ENCODE measurements around the gene ZMIZ1. TPM values are rescaled to one million over a fixed set of nuclear protein-coding genes. Genes with fewer than 3 reads are reported as not detected.

The ZMIZ1 gene
- polyA plus RNA-seq, 3 donors, result 3.3 to 64.6 (median 8.9) TPM

DNA sequence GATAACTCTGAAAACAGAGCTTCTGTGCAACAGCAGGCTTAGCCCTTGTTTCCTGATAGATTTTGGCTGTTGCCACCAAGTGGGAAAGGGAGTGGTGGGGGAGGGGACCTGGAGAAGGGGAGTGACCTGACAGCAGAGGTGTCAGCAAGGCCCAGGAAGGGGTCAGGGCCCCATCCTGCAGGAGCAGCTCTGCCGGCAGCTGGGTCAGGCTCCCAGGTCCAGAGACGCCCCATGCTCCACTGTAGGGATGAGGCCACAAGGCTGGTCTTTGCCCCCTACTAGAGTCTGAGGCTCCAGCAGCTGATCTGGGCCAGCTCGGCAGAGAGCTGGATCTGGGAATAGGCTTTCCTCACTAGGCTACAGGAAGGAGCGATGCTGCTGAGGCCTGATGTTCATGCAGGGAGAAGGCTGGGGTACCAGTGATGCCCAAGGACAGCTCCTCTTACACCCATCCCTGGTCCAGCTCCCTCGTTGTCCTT is 44.0 kb upstream of the ZMIZ1 start:
- Mint-ChIP-seq H3K27ac (no peak overlapping the region), H3K9me3 (no peaks in the 10 kb centered on the region)

DNA sequence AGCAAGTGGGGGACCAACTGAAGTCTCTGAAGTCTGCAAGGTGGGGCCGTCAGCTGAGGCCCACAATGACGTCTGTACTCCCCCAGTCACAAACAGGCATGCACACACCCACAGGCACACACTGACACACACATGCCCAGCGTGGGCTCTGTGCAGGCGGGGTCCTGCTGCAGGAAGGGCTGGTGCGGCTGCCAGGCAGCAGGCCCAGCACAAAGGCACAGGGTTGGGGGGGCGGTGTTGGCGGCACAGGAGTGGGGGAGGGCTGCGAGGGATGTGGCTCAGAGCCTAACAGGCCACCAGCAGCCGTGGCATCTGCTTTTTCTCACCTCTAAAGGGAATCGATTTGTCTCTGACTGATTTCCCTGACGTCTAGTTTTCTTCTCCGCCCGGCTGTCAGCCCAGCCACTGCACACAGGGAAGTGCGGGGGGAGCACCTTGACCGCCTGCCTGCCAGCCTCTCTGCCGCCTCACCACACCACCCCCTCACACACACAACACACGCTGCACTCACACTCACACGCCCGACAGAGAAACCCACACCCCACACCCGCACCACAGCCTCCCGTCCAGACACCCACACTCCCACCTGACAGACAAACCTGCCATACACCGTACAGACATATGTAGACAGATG is 43.5 kb upstream of the ZMIZ1 start:
- Histone ChIP-seq H2AFZ (ENCODE audit: insufficient read depth, low read depth, low read length, poor library complexity, severe bottlenecking) (no peak overlapping the region), H3K4me3 (replicated peaks in 1 of 3; ENCODE audit: low read depth in 2 of 3, low read length in 3 of 3) (no peak overlapping the region), H3K36me3 (replicated peaks in 1 of 2; ENCODE audit: control insufficient read depth in 1 of 2, insufficient read depth in 2 of 2, low read length in 2 of 2) (no peaks in the 10 kb centered on the region), H3K9ac (ENCODE audit: insufficient read depth, low read length, poor library complexity, severe bottlenecking) (no peak overlapping the region), H4K20me1 (ENCODE audit: insufficient read depth, low read length) (no peaks in the 10 kb centered on the region), H3K27ac (ENCODE audit: low read depth in 1 of 2, low read length in 2 of 2) (no peak overlapping the region), H3K4me1 (ENCODE audit: control insufficient read depth in 1 of 2, insufficient read depth in 2 of 2, low read length in 2 of 2) (no peaks in the 10 kb centered on the region), H3K4me2 (replicated peaks; ENCODE audit: extremely low read depth, low read length, poor library complexity, severe bottlenecking) (no peak overlapping the region), H3K79me2 (ENCODE audit: insufficient read depth, low read length) (no peaks in the 10 kb centered on the region), H3K27me3 (ENCODE audit: control insufficient read depth in 2 of 2, insufficient read depth in 2 of 2, low read length in 2 of 2) (no peaks in the 10 kb centered on the region), H3K9me3 (replicated peaks in 1 of 2; ENCODE audit: control insufficient read depth in 1 of 2, insufficient read depth in 1 of 2, low read length in 2 of 2) (no peaks in the 10 kb centered on the region)
- Mint-ChIP-seq H3K27me3 (ENCODE audit: low read depth in 3 of 3) (peaks cover 5 to 14% (median 13%) of the 10 kb centered on the region in 3 donors), H3K27ac (no peak overlapping the region), H3K9me3 (no peaks in the 10 kb centered on the region), H3K4me1 (peaks cover 5% of the 10 kb centered on the region), H3K36me3 (no peaks in the 10 kb centered on the region), H3K4me3 (no peak overlapping the region)
- WGBS (ENCODE audit: insufficient coverage), result 48% methylated on average over 16 of the region's 22 CpGs
- TF ChIP-seq, protein P1, sequence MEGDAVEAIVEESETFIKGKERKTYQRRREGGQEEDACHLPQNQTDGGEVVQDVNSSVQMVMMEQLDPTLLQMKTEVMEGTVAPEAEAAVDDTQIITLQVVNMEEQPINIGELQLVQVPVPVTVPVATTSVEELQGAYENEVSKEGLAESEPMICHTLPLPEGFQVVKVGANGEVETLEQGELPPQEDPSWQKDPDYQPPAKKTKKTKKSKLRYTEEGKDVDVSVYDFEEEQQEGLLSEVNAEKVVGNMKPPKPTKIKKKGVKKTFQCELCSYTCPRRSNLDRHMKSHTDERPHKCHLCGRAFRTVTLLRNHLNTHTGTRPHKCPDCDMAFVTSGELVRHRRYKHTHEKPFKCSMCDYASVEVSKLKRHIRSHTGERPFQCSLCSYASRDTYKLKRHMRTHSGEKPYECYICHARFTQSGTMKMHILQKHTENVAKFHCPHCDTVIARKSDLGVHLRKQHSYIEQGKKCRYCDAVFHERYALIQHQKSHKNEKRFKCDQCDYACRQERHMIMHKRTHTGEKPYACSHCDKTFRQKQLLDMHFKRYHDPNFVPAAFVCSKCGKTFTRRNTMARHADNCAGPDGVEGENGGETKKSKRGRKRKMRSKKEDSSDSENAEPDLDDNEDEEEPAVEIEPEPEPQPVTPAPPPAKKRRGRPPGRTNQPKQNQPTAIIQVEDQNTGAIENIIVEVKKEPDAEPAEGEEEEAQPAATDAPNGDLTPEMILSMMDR (IDR thresholded peaks at IDR 0.05), result no peak
- no peak for DNase-seq
- intact Hi-C loops (cut with micrococcal nuclease), result no loop called here

More for the DNA sequence above, 44.0 kb upstream of the ZMIZ1 start:
- Histone ChIP-seq H3K9ac (ENCODE audit: insufficient read depth, low read length, poor library complexity, severe bottlenecking) (no peak overlapping the region), H3K27ac (ENCODE audit: low read depth in 1 of 2, low read length in 2 of 2) (no peak overlapping the region), H3K4me3 (replicated peaks in 1 of 3; ENCODE audit: low read depth in 2 of 3, low read length in 3 of 3) (no peak overlapping the region), H3K4me1 (ENCODE audit: control insufficient read depth in 1 of 2, insufficient read depth in 2 of 2, low read length in 2 of 2) (no peaks in the 10 kb centered on the region), H2AFZ (ENCODE audit: insufficient read depth, low read depth, low read length, poor library complexity, severe bottlenecking) (no peak overlapping the region), H3K9me3 (replicated peaks in 1 of 2; ENCODE audit: control insufficient read depth in 1 of 2, insufficient read depth in 1 of 2, low read length in 2 of 2) (no peaks in the 10 kb centered on the region), H3K36me3 (replicated peaks in 1 of 2; ENCODE audit: control insufficient read depth in 1 of 2, insufficient read depth in 2 of 2, low read length in 2 of 2) (no peaks in the 10 kb centered on the region), H3K4me2 (replicated peaks; ENCODE audit: extremely low read depth, low read length, poor library complexity, severe bottlenecking) (no peak overlapping the region), H3K27me3 (ENCODE audit: control insufficient read depth in 2 of 2, insufficient read depth in 2 of 2, low read length in 2 of 2) (no peaks in the 10 kb centered on the region), H3K79me2 (ENCODE audit: insufficient read depth, low read length) (no peaks in the 10 kb centered on the region), H4K20me1 (ENCODE audit: insufficient read depth, low read length) (no peaks in the 10 kb centered on the region)
- intact Hi-C loops (cut with micrococcal nuclease), result no loop called here
- DNase-seq, result no peak
- Mint-ChIP-seq H3K4me3 (no peak overlapping the region), H3K4me1 (peaks cover 5% of the 10 kb centered on the region), H3K27me3 (ENCODE audit: low read depth in 3 of 3) (peaks cover 2 to 12% (median 11%) of the 10 kb centered on the region in 3 donors), H3K36me3 (no peaks in the 10 kb centered on the region)
- TF ChIP-seq, protein P1 (IDR thresholded peaks at IDR 0.05), result no peak
- WGBS (ENCODE audit: insufficient coverage), result 91% methylated on average over 4 of the region's 5 CpGs
